ENCODE results near the gene POLR2A.

POLR2A gene

DNA sequence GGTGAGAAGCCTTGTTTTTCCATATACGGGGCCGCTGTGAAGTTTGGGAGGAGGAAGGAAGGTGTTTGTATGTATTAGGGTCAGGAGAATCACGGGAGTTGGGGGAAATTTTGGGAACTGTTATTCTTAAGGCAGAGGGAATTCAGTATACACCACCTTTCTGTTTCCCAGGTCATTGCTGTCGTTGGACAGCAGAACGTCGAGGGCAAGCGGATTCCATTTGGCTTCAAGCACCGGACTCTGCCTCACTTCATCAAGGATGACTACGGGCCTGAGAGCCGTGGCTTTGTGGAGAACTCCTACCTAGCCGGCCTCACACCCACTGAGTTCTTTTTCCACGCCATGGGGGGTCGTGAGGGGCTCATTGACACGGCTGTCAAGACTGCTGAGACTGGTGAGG is 17.6 kb downstream of the POLR2A start:
- no peak for DNase-seq

DNA sequence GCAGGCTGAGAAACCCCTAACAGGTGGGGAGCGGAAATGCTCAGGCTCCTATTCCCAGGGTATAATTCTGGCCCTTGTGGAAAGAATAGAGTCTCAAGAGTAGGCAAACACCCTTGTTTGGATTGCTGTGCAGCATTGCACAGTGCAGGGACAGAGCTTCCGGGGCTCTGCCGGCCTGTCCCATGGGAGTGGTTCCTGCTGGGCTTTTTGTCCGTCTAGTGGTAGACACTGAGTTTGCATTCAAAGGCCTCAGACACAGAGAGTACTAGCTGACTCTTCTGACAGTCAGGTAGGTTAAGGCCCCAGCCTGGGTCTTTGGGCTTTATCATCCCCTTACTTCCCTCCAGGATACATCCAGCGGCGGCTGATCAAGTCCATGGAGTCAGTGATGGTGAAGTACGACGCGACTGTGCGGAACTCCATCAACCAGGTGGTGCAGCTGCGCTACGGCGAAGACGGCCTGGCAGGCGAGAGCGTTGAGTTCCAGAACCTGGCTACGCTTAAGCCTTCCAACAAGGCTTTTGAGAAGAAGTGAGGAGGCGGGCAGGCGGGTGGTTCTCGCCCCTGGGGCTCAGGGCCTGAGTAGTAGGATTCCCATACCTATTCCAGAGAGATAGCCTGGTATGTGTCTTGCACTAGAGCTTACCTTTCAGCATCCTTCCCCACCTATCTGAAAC is 18.1 kb downstream of the POLR2A start:
- no peak for DNase-seq

DNA sequence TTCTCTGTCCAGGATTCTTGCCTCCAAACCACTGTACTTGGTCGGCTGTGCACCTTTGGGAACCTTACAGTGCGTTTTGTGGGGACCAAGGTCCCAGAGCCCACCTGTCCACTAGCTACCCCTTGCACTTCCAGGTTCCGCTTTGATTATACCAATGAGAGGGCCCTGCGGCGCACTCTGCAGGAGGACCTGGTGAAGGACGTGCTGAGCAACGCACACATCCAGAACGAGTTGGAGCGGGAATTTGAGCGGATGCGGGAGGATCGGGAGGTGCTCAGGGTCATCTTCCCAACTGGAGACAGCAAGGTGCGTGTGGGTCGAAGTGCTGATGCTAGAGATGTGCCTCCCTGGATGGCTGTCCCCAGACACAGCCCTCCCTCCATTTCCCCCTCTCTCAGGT is 18.8 kb downstream of the POLR2A start:
- no peak for DNase-seq

DNA sequence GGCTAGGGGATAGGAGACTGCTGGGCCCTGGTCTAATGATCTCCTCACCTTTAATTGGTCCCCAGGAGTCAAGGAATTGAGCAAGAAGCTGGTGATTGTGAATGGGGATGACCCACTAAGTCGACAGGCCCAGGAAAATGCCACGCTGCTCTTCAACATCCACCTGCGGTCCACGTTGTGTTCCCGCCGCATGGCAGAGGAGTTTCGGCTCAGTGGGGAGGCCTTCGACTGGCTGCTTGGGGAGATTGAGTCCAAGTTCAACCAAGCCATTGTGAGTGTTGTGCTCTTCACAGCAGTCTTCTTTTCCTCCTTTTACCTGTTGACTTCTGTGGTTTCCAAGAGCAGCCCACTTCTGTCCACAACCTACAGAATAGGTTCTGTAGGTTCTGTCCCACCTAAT is 19.4 kb downstream of the POLR2A start:
- DNase-seq = no peak

DNA sequence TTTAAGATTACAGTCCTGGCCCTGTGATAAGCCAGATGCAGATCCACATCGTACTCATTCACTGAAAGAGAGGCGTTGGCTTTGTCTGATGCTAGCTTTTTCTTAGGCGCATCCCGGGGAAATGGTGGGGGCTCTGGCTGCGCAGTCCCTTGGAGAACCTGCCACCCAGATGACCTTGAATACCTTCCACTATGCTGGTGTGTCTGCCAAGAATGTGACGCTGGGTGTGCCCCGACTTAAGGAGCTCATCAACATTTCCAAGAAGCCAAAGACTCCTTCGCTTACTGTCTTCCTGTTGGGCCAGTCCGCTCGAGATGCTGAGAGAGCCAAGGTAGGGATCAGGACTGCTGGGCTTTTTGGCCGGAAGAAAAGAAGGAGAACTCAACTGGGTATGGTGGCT is 24.0 kb downstream of the POLR2A start:
- DNase-seq = no peak

DNA sequence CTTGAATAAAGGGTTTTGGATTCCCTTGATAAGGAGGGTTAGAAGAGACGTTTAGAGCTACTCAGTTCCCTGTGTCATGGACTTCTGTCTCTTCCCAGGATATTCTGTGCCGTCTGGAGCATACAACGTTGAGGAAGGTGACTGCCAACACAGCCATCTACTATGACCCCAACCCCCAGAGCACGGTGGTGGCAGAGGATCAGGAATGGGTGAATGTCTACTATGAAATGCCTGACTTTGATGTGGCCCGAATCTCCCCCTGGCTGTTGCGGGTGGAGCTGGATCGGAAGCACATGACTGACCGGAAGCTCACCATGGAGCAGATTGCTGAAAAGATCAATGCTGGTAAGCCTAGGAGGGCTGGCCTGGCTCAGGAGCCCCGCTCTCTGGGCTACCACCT is 24.7 kb downstream of the POLR2A start:
- DNase-seq = no peak

DNA sequence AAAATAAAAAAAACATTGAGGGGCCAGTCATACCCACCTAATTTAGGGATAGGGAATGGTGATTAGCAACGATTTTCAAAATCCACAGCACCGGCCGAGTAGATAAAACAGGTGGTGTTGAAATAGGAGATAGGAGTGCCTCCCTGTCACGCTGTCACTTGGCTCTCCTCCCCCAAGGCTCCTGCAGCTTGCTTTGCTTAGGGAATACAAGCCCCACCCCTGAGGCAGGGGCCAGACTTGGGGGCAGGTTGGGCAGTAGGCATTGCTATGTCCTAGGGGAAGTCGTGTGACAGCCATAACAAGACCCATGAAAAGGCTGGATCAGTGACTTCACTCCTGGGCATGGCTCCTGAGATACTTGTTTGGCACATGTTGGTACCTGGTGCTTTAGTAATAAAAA is 25.8 kb downstream of the POLR2A start:
- DNase-seq = no peak

DNA sequence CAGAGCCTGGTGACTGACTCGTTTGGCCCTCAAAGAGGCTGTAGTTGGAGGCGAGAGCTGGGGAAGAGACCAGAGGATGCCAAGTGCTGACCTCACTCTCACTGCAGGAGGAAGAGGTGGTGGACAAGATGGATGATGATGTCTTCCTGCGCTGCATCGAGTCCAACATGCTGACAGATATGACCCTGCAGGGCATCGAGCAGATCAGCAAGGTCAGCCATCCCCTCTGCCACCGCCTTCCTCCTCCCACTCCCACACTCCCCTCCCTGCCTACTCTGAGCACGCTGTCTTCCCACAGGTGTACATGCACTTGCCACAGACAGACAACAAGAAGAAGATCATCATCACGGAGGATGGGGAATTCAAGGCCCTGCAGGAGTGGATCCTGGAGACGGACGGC is 26.9 kb downstream of the POLR2A start:
- DNase-seq = no peak

DNA sequence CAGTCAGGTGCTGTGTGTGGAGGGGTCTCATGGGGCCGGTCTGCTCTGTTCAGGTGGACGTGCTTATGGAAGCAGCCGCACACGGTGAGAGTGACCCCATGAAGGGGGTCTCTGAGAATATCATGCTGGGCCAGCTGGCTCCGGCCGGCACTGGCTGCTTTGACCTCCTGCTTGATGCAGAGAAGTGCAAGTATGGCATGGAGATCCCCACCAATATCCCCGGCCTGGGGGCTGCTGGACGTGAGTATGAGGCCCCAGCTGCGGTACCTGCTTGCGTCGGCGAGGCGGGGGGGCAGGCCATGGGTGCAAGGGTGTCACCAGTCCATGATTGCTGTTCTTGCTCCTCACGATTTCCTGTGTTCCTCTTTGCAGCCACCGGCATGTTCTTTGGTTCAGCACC is 27.9 kb downstream of the POLR2A start:
- no peak for DNase-seq

DNA sequence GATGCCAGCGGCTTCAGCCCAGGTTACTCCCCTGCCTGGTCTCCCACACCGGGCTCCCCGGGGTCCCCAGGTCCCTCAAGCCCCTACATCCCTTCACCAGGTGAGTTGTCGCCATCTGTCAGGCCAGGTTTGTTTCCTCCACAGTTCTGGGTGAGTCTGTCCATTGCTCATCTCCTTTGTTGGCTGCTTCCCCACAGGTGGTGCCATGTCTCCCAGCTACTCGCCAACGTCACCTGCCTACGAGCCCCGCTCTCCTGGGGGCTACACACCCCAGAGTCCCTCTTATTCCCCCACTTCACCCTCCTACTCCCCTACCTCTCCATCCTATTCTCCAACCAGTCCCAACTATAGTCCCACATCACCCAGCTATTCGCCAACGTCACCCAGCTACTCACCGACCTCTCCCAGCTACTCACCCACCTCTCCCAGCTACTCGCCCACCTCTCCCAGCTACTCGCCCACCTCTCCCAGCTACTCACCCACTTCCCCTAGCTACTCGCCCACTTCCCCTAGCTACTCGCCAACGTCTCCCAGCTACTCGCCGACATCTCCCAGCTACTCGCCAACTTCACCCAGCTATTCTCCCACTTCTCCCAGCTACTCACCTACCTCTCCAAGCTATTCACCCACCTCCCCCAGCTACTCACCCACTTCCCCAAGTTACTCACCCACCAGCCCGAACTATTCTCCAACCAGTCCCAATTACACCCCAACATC is 28.8 kb downstream of the POLR2A start:
- no peak for DNase-seq

DNA sequence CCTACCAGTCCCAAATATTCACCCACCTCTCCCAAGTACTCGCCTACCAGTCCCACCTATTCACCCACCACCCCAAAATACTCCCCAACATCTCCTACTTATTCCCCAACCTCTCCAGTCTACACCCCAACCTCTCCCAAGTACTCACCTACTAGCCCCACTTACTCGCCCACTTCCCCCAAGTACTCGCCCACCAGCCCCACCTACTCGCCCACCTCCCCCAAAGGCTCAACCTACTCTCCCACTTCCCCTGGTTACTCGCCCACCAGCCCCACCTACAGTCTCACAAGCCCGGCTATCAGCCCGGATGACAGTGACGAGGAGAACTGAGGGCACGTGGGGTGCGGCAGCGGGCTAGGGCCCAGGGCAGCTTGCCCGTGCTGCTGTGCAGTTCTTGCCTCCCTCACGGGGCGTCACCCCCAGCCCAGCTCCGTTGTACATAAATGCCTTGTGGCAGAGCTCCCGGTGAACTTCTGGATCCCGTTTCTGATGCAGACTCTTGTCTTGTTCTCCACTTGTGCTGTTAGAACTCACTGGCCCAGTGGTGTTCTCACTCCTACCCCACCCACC is 29.8 kb downstream of the POLR2A start:
- DNase-seq = no peak

DNA sequence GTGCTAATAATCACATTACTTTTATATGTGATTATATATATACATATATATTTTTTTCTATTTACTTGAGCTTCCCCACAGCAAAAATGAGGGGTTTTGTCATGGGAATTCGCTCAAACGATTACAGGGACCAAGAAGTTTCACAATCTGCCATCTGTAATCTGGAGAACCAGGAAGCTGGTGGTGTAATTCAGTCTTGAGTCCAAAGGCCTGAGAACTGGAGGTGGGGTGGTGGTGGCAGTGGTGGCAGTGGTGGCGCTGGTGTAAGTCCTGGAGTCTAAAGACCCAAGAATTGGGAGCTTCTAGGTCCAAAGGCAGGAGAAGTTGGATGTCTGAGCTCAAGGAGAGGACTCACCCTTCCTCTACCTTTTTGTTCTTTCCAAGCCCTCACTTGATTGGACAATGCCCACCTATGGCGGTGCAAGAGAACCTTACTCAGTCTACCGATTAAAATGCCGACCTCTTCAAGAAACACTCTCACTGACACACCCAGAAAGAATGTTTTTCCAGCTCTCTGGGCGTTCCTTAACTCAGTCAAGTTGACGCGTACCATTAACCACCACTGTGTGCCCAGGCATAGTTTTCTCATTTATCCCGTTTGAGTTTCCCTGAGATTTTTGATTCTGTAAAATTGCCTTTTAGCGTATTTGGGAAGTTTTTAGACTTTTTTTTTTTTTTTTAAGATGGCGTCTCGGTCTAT is 31.9 kb downstream of the POLR2A start:
- no peak for DNase-seq

DNA sequence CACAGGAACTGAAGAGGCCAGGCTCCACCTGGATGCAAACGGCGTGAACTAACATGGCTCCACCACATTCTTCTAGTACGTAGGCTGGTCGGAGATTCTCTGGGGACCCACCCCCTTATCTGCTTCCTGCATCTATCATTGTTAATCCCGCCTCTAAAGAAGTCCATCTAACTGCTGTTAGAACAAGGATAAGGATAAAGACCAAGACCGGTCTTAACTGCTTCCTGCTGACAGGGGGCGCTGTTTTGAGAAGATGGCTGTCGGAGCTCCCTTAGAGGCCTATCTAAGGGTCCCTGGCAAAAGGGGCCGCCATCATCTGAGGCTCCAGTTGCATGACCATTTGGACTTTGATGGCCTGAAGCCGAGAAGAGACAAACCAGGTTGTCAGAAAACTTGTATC is 38.9 kb downstream of the POLR2A start:
- DNase-seq = peak in 1 of 56 donors; percentile 12

DNA sequence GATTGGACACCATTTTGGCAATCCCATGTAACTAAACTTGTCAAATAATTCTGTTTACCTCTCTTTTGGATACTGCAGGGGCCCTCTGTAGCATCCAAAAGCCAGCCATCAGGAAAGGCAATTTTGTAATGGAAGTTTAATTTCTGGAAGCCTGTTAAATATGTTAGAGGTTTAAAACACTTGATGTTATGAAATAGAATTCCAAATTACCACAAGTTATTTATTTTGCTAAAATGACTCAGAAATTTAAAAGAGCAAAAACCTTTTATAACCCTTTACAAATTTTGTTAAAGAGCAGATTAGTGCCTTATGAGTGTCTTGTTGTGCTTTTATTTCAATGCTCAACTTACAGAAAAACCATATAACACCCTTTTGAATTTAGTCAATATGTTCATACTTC is 44.7 kb downstream of the POLR2A start:
- DNase-seq = no peak

DNA sequence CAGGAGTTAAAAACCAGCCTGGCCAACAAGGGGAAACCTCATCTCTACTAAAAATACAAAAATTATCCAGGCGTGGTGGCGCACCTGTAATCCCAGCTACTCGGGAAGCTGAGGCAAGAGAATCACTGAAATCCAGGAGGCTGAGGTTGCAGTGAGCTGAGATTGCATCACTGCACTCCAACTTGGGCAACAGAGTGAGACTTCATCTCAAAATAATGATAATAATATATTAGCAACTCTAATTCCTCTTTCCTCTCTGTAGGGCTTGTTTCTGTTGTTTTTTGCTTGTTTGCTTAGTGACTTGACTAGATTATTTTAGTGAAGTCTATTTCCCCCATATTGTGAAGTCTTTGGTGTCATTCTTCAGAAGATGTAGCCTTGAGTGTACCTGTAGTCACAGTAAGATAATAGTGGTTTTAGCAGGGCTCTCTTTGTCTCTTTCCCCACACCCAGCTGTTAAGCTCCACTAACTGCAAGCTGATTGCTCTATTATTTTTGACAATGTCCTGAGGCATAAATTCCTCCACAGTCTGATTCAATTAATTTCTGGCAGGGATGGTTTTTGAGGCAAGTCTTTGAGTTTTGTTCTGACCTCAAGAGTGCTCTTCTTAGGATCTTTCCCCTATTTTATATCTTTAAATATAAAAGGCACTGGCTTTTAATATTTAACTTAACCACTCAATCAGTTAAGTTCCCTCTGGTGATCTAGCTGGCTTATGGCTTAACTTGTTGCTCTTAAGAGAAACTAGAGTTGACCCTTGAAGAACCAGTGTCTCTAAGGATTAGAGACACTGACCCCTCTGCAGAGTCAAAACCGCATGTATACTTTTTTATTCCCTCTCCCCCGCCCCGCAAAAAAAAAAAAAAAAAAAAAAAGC is 46.1 kb downstream of the POLR2A start:
- no peak for DNase-seq

DNA sequence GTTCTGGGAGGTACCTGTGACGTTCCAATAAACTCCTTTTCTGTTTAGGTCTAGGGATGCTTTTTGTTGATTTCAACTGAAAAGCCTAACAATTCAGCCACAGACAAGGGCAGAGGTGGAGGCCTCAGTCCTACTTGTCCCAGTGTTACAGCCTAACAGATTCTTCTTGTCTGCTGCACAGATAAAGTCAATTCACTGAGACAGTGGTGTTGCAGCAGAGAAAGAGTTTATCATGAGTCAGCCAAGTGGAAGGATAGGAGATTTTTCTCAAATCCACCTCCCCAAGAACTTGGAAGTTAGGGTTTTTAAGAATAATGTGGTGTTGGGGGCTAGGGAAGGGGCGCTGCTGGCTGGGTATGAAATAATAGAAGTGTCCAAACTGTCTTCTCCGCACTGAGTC is 53.9 kb downstream of the POLR2A start:
- no peak for DNase-seq

DNA sequence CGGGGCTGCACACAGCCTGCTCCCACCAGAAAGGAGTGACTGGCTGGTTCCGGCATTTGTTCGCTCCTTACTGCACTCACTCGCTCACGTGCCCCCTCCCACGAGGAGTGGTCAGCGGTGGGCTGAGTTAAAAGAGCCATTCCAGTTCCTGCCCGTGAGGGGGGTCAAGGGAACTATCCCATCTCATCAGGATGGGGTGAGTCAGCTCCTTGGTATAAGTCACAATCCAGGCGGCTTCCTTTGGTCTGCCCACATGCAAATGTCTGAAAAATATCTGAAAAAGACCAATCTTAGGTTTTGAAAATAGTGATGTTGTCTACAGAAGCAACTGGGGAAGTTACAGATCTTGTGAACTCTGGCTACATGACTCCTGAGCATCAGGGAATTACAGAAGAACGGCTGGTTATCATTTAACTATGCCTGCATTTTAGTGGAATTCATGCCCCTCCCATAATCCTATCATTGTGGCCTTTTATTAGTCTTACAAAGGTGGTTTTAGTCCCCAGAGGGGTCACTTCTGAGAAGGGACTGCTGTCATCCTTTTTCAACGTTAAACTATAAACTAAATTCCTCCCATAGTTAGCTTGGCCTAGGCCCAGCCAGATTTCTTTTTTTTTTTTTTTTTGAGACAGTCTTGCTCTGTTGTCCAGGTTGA is 54.9 kb downstream of the POLR2A start:
- DNase-seq = no peak

DNA sequence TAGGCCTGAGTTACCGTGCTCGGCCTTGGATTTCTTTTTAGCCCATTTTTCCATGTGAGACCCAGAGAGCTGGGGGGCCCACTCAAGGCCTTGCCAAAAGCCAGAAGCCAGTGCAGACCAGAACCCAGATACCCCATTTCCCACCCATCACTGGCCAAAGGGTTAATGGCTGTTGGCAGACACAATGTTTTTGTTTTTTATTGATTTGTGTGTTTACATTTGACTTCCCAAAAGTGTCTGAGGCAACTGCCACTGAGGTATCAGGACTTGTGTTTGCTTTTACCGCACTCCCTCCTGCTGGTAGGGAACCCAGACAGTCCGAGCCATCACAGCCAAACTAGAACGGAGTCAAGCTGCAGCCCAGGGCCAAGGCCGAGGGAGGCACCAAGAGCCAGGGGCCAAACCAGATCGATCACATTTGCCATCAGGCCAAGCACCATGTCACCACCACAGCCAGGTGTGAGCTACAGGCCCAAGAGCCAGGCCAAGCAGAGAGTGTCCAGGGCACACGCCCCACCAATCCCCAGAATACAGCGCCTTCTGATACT is 57.0 kb downstream of the POLR2A start:
- no peak for DNase-seq

DNA sequence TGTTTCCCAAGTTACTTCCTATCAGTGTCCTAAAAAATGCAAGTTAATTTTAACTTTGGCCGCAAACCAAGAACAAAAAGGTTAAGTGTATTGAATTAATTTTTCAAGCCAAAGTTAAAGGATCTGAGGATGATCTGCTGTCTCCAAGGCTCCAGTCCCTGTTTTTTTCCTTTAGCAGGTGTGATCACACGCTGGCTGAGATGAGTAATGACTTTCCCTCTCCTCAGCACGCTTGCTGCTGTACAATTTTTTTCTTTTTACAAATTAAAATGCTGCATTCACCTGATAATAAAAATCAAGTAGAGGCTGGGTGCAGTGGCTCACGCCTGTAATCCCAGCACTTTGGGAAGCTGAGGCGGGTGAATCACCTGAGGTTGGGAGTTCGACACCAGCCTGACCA is 60.7 kb downstream of the POLR2A start:
- DNase-seq = peak in 9 of 56 donors; percentile 0 to 38 (median 16)
